Left ventricle myocardium inferior (tissue), 1 donor: ENCODE measurements around the gene LIPC. TPM values are rescaled to one million over a fixed set of nuclear protein-coding genes. Genes with fewer than 3 reads are reported as not detected.

Experiments
- DNase-seq: peaks from one replicate; pipeline ENCODE4 v3.0.0-alpha.2; 2020
- H3K27ac ChIP-seq: fragments of 200-600 bp; replicated peaks from 2 replicates; pipeline ENCODE4 v1.8.0; 2021
- H3K27me3 ChIP-seq: fragments of 200-600 bp; 2 replicates; pipeline ENCODE4 v1.8.0; 2021; ENCODE audit warnings: low read depth
- H3K36me3 ChIP-seq: fragments of 200-600 bp; 2 replicates; pipeline ENCODE4 v1.8.0; 2021
- H3K4me1 ChIP-seq: fragments of 200-600 bp; 2 replicates; pipeline ENCODE4 v1.8.0; 2021
- H3K4me3 ChIP-seq: fragments of 200-600 bp; 2 replicates; pipeline ENCODE4 v1.8.0; 2021; ENCODE audit warnings: mild to moderate bottlenecking, moderate library complexity
- H3K9me3 ChIP-seq: fragments of 200-600 bp; replicated peaks from 2 replicates; pipeline ENCODE4 v1.8.0; 2021
- intact Hi-C: fragments of 100-400 bp; cut with micrococcal nuclease; formaldehyde crosslinking; loops from one replicate; pipeline ENCODE4 v1.11.0; 2022
- total RNA-seq: library from RNA; stranded (reverse); fragmentation: NEBNext Ultra II Directional; extraction: Animal tissue kit (Norgen Biotek cat#: 25700); gene quantifications from one replicate; pipeline ENCODE4 v1.2.1, GENCODE V29; 2021
- TF ChIP-seq, protein P1 (sequence below): fragments of 200-600 bp; IDR thresholded peaks from 2 replicates; pipeline ENCODE4 v1.8.0; 2021; ENCODE audit warnings: antibody characterized with exemption, mild to moderate bottlenecking, borderline replicate concordance
- donor health status: DM: no; HTN: yes; CAD: no; lungs with severe emphysema.

The LIPC gene
- total RNA-seq, 1 donor from 2014 or later: 1.5 TPM

DNA sequence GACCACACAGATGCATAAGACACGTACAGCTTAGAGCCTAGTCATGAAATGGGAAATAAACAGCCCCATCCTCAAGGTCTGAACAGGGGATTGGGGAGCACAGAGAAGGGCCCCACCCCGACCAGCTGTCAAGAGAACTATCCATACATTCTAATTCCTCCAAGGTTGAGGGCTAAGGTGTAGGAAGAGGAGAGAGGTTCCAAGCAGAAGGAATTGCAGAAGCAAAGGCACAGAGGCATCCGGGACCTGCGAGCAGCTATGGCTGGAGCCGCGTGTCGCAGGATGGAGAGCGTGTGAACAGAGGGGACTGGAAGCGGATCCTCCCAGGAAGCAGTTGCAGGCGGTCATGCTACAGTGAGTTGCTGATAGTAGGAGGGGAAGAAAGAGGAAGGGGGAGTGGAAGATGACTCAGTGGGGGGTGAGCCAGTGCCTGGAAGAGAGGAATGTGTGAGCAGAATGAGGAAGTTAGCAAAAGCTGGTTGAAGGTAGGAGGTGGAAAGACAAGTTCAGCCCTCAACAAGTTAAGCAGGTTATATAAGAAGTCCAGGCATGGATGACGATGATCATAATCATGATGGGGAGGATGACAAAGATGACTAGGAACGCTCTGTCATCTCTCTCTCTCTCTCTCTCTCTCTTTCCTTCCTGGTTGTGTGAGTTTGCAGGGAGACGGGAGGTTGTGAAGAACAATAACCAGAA is 89.7 kb downstream of the LIPC start:
- Histone ChIP-seq H3K27me3 (no peaks in the 10 kb centered on the region), H3K9me3 (no peaks in the 10 kb centered on the region), H3K4me1 (peaks cover 74% of the 10 kb centered on the region), H3K4me3 (no peak overlapping the region), H3K36me3 (no peaks in the 10 kb centered on the region), H3K27ac (peak overlapping the region; percentile 27)
- TF ChIP-seq, protein P1, sequence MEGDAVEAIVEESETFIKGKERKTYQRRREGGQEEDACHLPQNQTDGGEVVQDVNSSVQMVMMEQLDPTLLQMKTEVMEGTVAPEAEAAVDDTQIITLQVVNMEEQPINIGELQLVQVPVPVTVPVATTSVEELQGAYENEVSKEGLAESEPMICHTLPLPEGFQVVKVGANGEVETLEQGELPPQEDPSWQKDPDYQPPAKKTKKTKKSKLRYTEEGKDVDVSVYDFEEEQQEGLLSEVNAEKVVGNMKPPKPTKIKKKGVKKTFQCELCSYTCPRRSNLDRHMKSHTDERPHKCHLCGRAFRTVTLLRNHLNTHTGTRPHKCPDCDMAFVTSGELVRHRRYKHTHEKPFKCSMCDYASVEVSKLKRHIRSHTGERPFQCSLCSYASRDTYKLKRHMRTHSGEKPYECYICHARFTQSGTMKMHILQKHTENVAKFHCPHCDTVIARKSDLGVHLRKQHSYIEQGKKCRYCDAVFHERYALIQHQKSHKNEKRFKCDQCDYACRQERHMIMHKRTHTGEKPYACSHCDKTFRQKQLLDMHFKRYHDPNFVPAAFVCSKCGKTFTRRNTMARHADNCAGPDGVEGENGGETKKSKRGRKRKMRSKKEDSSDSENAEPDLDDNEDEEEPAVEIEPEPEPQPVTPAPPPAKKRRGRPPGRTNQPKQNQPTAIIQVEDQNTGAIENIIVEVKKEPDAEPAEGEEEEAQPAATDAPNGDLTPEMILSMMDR: no peak
- intact Hi-C loops: no loop called here
- DNase-seq: peak; percentile 42

DNA sequence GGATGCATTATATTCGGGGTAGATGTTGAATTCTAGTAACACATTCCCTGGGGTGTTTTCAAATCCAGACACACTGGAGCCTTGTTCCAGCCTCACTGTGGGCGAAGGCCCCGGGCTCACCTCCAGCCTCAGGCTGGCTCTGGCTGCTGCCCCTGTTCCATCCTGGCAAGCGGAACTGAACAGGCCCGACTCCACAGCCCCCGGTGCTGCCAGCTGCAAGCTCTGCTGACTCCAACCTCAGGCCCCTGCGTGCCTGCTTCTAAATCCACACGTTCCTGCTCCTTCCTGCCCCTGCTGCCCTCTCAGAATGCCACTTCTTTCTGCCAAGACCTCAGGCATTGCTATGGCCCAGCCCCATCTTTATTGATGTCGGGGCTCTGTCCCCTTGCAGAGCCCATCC is 90.6 kb downstream of the LIPC start:
- Histone ChIP-seq H3K4me3 (no peak overlapping the region), H3K27ac (peak overlapping the region; percentile 78), H3K9me3 (no peaks in the 10 kb centered on the region), H3K36me3 (no peaks in the 10 kb centered on the region), H3K4me1 (peaks cover 75% of the 10 kb centered on the region), H3K27me3 (no peaks in the 10 kb centered on the region)
- TF ChIP-seq, protein P1: no peak
- intact Hi-C loops: no loop called here
- peak; percentile 40 for DNase-seq

DNA sequence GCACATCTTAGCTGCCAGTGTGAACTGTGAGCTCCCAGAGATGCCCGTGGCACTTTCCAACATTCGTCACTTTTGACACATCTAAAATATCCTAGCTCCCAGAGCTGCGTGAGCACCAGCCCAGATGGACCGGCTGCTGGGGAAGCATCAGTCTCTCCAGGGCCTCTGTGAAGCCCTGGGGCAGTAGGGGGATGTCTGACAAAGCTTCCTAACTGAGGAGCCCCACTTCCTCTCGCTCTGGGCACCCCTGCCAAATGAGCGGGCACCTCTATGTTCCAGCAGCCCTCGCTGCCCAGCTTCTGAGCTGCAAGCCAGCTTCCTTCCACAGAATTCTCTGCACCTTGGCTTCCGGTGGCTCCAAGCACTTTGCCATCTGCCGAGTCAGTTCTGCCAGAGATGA is 91.1 kb downstream of the LIPC start:
- intact Hi-C loops: no loop called here

DNA sequence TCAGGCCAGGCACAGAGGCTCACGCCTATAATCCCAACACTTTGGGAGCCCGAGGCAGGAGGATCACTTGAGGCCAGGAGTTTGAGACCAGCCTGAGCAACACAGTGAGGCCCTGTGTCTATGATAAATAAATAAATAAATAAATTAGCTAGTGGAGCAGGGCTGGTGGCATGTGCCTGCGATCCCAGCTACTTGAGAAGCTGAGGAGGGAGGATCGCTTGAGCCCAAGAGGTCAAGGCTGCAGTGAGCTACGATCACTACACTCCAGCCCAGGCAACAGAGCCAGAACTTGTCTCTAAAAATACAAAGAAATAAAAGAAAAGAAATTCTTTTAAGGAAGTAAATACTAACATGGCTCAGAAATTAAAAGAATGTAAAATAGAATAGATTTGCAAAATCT is 91.8 kb downstream of the LIPC start:
- Histone ChIP-seq H3K4me1 (peaks cover 80% of the 10 kb centered on the region), H3K4me3 (no peak overlapping the region), H3K36me3 (no peaks in the 10 kb centered on the region), H3K9me3 (no peaks in the 10 kb centered on the region), H3K27ac (peak overlapping the region; percentile 78), H3K27me3 (no peaks in the 10 kb centered on the region)
- DNase-seq: no peak
- TF ChIP-seq, protein P1: no peak
- intact Hi-C loops: no loop called here

More for the DNA sequence above, 91.1 kb downstream of the LIPC start:
- DNase-seq: no peak
- no peak overlapping the region for H3K4me3 ChIP-seq
- TF ChIP-seq, protein P1: no peak
- no peaks in the 10 kb centered on the region for H3K9me3 ChIP-seq
- H3K27ac ChIP-seq: peak overlapping the region; percentile 78
- H3K4me1 ChIP-seq: peaks cover 75% of the 10 kb centered on the region
- H3K36me3 ChIP-seq: no peaks in the 10 kb centered on the region
- no peaks in the 10 kb centered on the region for H3K27me3 ChIP-seq

GRCh38 chr15:58524247-58524646 is 92.5 kb downstream of the LIPC start:
- DNase-seq: no peak
- peak overlapping the region; percentile 78 for H3K27ac ChIP-seq

More at GRCh38 chr15:58524247-58524646, 92.5 kb downstream of the LIPC start:
- intact Hi-C loops: no loop called here
- Histone ChIP-seq H3K9me3 (no peaks in the 10 kb centered on the region), H3K4me1 (peaks cover 83% of the 10 kb centered on the region), H3K36me3 (no peaks in the 10 kb centered on the region), H3K27me3 (no peaks in the 10 kb centered on the region), H3K4me3 (no peak overlapping the region)
- TF ChIP-seq, protein P1: no peak
